GM12878 (cell line): ENCODE results near the gene HMOX2. TPM values are rescaled to one million over a fixed set of nuclear protein-coding genes. Genes with fewer than 3 reads are reported as not detected.

Experiments
- ATAC-seq: fragments of 200-7000 bp; cut with Tn5 transposase; 3 replicates; pipeline ENCODE4 v1.9.1; 2020; ENCODE audit warnings: mild to moderate bottlenecking, moderate library complexity
- BruUV-seq: library from RNA; stranded (reverse); fragments of 400-500 nt; replicated peaks from 2 replicates; lab custom pipeline; 2021; lab: Mats Ljungman, UMichigan
- CTCF ChIA-PET: fragments of 300-600 bp; sonication (Branson Sonifier 250); formaldehyde crosslinking; extraction: SDS; loops from one replicate; lab custom pipeline; 2021; ENCODE audit warnings: inconsistent platforms; lab: Yijun Ruan, JAX
- POLR2A ChIA-PET: fragments of 350-600 bp; formaldehyde crosslinking; extraction: SDS; loops from one replicate; lab custom pipeline; 2021; ENCODE audit warnings: inconsistent platforms; lab: Charles Lee
- RAD21 ChIA-PET: fragments of 300-600 bp; sonication (Branson Sonifier 250); formaldehyde crosslinking; loops from one replicate; lab custom pipeline; 2023; ENCODE audit warnings: antibody characterized with exemption; ENCODE audit not compliant: unreplicated experiment; lab: Charles Lee
- SMC1A ChIA-PET: fragments of 300-600 bp; sonication (Branson Sonifier 250); formaldehyde crosslinking; loops from one replicate; lab custom pipeline; 2023; ENCODE audit not compliant: unreplicated experiment, uncharacterized antibody; lab: Charles Lee
- DNase-seq: peaks from one replicate; pipeline ENCODE4 v3.0.0-alpha.2; 2011; ENCODE audit warnings: low read depth, low spot score
- FAIRE-seq: peaks from 3 replicates; lab custom pipeline; 2011; peaks lifted over from hg19 to GRCh38; lab: Jason Lieb, UNC
- H2AFZ ChIP-seq: 2 replicates; pipeline ENCODE4 v1.6.0; 2011; ENCODE audit warnings: low read depth, low read length, control low read depth; ENCODE audit not compliant: control insufficient read depth
- H3K27ac ChIP-seq: 2 replicates; pipeline ENCODE4 v1.5.1; 2011; ENCODE audit warnings: control low read depth; ENCODE audit not compliant: control insufficient read depth, insufficient read depth
- H3K27me3 ChIP-seq, 2 experiments: replicated peaks in 1 of 2; 2 replicates each; pipeline versions ENCODE4 v1.6.0 to v1.6.1; 2011; ENCODE audit warnings: low read length in 1 of 2; ENCODE audit not compliant: control insufficient read depth in 2 of 2, insufficient read depth in 2 of 2
- H3K36me3 ChIP-seq, 2 experiments: 2 replicates each; pipeline ENCODE4 v1.5.1; 2011; ENCODE audit warnings: low read length in 1 of 2; ENCODE audit not compliant: control insufficient read depth in 2 of 2, insufficient read depth in 2 of 2
- H3K4me1 ChIP-seq: 2 replicates; pipeline ENCODE4 v1.6.1; 2011; ENCODE audit warnings: mild to moderate bottlenecking, low read length, moderate library complexity, mixed read lengths; ENCODE audit not compliant: control insufficient read depth, insufficient read depth
- H3K4me2 ChIP-seq: 2 replicates; pipeline ENCODE4 v1.6.0; 2011; ENCODE audit warnings: control low read depth; ENCODE audit not compliant: control insufficient read depth, insufficient read depth
- H3K4me3 ChIP-seq: fragments of 200-600 bp; sonication (generic); 2 replicates; pipeline ENCODE4 v1.5.1; 2016
- H3K79me2 ChIP-seq: 2 replicates; pipeline ENCODE4 v1.6.0; 2011; ENCODE audit warnings: low read length; ENCODE audit not compliant: control insufficient read depth, insufficient read depth
- H3K9ac ChIP-seq: 2 replicates; pipeline ENCODE4 v1.8.0; 2011; ENCODE audit warnings: low read length, control low read depth, mixed read lengths; ENCODE audit not compliant: control insufficient read depth, insufficient read depth
- H3K9me3 ChIP-seq: replicated peaks from 3 replicates; pipeline ENCODE4 v1.5.1; 2011; ENCODE audit warnings: mild to moderate bottlenecking, low read length; ENCODE audit not compliant: control insufficient read depth, insufficient read depth
- H4K20me1 ChIP-seq: 2 replicates; pipeline ENCODE4 v1.6.0; 2011; ENCODE audit not compliant: control insufficient read depth, insufficient read depth
- CEBPZ ChIP-seq: fragments of 150-350 bp; IDR thresholded peaks from 2 replicates; pipeline ENCODE4 v1.6.1; 2016; ENCODE audit warnings: low read depth, low read length
- EGR1 ChIP-seq, 2 experiments: IDR thresholded peaks; 1 replicate in 1 of 2; 2 replicates in 1 of 2; pipeline ENCODE4 v1.6.1; 2011 to 2012; ENCODE audit warnings: low read depth in 2 of 2, low read length in 2 of 2, borderline replicate concordance in 1 of 2, mild to moderate bottlenecking in 1 of 2, moderate library complexity in 1 of 2
- NFIC ChIP-seq: IDR thresholded peaks from 2 replicates; pipeline ENCODE4 v1.6.1; 2012; ENCODE audit warnings: low read depth, mild to moderate bottlenecking, inconsistent platforms, low read length, moderate library complexity
- REST ChIP-seq: IDR thresholded peaks from 2 replicates; pipeline ENCODE4 v1.6.1; 2012; ENCODE audit warnings: mild to moderate bottlenecking, low read depth, low read length
- ZNF687 ChIP-seq: fragments of 450-650 bp; IDR thresholded peaks from 2 replicates; pipeline ENCODE4 v1.6.1; 2017; ENCODE audit warnings: mild to moderate bottlenecking, moderate library complexity
- WGBS: methylation state at CpG from one replicate; pipeline ENCODE4 v1.1.6; 2016; ENCODE audit warnings: low lambda C conversion rate; ENCODE audit not compliant: insufficient replicate concordance, insufficient coverage; ENCODE audit errors: missing lambda C conversion rate; 5-methylcytosine and 5-hydroxymethylcytosine counted together
- in situ Hi-C: fragments of 300-500 bp; cut with MboI; formaldehyde crosslinking; loops from 9 replicates; pipeline ENCODE4 v1.14.3; 2018; ENCODE audit warnings: mixed read lengths
- intact Hi-C: fragments of 100-400 bp; cut with micrococcal nuclease; formaldehyde crosslinking; loops from one replicate; pipeline ENCODE4 v1.14.2; 2022; ENCODE audit not compliant: unreplicated experiment
- polyA plus RNA-seq, 11 experiments: library from polyadenylated mRNA; depleted of rRNA in 4 of 11; unstranded in 6 of 11; stranded (reverse) in 5 of 11; fragments of >200 nt; fragmentation: Nextera tagmentation in 4 of 11; fragmentation: Illumina TruSeq in 1 of 11; extraction: Ambion mirVana in 4 of 11; extraction: Trizol in 1 of 11; gene quantifications; 1 replicate in 1 of 11; 2 replicates in 10 of 11; pipeline versions ENCODE4 v1.2.1 to v1.2.3, GENCODE V29; 2011 to 2016; ENCODE audit warnings: inconsistent platforms in 2 of 11, missing spikeins in 2 of 11, low read depth in 1 of 11
- total RNA-seq, 4 experiments: library from RNA; depleted of rRNA in 3 of 4; stranded (reverse); fragments of >200 nt in 3 of 4; fragmentation: Illumina TruSeq in 1 of 4; extraction: Trizol in 1 of 4; gene quantifications; 2 replicates each; pipeline versions ENCODE4 v1.2.1 to v1.2.3, GENCODE V29; 2013 to 2021

The HMOX2 gene
- total and polyA plus RNA-seq, 10 of the 15 experiments (the other 5 are each of a cell fraction or from before 2014, with no cell fraction given), result 26.4 to 111 (median 57.8) TPM

GRCh38 chr16:4452674-4453073 is 23.5 kb upstream of the HMOX2 start:
- WGBS, result 98% methylated on average over 5 of the region's 5 CpGs
- no peaks in the 10 kb centered on the region for H3K79me2 ChIP-seq
- no peaks in the 10 kb centered on the region for H3K9me3 ChIP-seq
- no peak overlapping the region for H2AFZ ChIP-seq
- no peak overlapping the region for H3K9ac ChIP-seq
- H3K36me3 ChIP-seq, result peaks cover 19 to 25% of the 10 kb centered on the region in 2 experiments; a peak in 3 of 4 replicates
- intact Hi-C loops, result no loop called here
- BruUV-seq, result no TSS peak
- in situ Hi-C loops, result no loop called here
- H3K4me1 ChIP-seq, result no peaks in the 10 kb centered on the region
- DNase-seq (no peak), ATAC-seq (no peak), FAIRE-seq (no peak)
- H3K27ac ChIP-seq, result no peak overlapping the region
- H3K4me3 ChIP-seq, result no peak overlapping the region
- no peak for TF ChIP-seq EGR1 (IDR thresholded peaks at IDR 0.05; ENCODE audit: borderline replicate concordance in 1 of 2, low read depth in 2 of 2, low read length in 2 of 2)
- TF ChIP-seq CEBPZ, result no peak
- CTCF ChIA-PET, result interaction anchor here (1.3 kb wide), 1 partner anchor 52 kb away, joined by 3 read pairs; no protein-coding TSS in a partner anchor
- POLR2A ChIA-PET, result no interaction called here
- SMC1A ChIA-PET, result no interaction called here
- no peak overlapping the region for H3K4me2 ChIP-seq
- H3K27me3 ChIP-seq, result no peaks in the 10 kb centered on the region
- H4K20me1 ChIP-seq, result no peaks in the 10 kb centered on the region; the same call in 1 of the 2 replicates
- RAD21 ChIA-PET, result no interaction called here

- 88% methylated on average over 9 of the region's 9 CpGs for WGBS
- intact Hi-C loops, result no loop called here
- H2AFZ ChIP-seq, result no peak overlapping the region
- H3K27ac ChIP-seq, result no peak overlapping the region
- no peak overlapping the region for H3K4me3 ChIP-seq
- ChIA-PET RAD21 (no interaction called here), CTCF (no interaction called here), POLR2A (no interaction called here), SMC1A (no interaction called here)
- H3K36me3 ChIP-seq, result peaks cover 19 to 22% of the 10 kb centered on the region in 2 experiments; a peak in 3 of 4 replicates
- H3K4me2 ChIP-seq, result no peak overlapping the region
- no peaks in the 10 kb centered on the region for H3K9me3 ChIP-seq
- in situ Hi-C loops, result no loop called here
- H3K9ac ChIP-seq, result no peak overlapping the region
- no peaks in the 10 kb centered on the region for H3K4me1 ChIP-seq
- H4K20me1 ChIP-seq, result no peaks in the 10 kb centered on the region; the same call in 1 of the 2 replicates
- no peak for ATAC-seq
- DNase-seq, result no peak
- H3K79me2 ChIP-seq, result no peaks in the 10 kb centered on the region
- no peaks in the 10 kb centered on the region for H3K27me3 ChIP-seq
- no TSS peak for BruUV-seq
- FAIRE-seq, result no peak
- no peak for TF ChIP-seq NFIC
- no peak for TF ChIP-seq ZNF687
- TF ChIP-seq REST, result peak; percentile 70
Observed at GRCh38 chr16:4454623-4455022, 21.6 kb upstream of the HMOX2 start.
